ENCODE measurements around the gene MPL. TPM values are rescaled to one million over a fixed set of nuclear protein-coding genes. Genes with fewer than 3 reads are reported as not detected.

The MPL gene
- polyA plus RNA-seq, 3 donors from 2014 or later, result 0.57 TPM; not detected in 2

- Mint-ChIP-seq H3K27ac (peak overlapping the region in 1 of 6 donors; percentile 35), H3K4me1 (no peaks in the 10 kb centered on the region), H3K36me3 (peaks cover 0 to 3% (median 0%) of the 10 kb centered on the region in 3 donors), H3K27me3 (ENCODE audit: low read depth in 3 of 3) (peaks cover 0 to 3% (median 1%) of the 10 kb centered on the region in 3 donors), H3K4me3 (no peak overlapping the region), H3K9me3 (no peaks in the 10 kb centered on the region)
- DNase-seq, result no peak
These were observed 25.4 kb upstream of the MPL start for GRCh38 chr1:43312212-43312623.

- peak overlapping the region in 1 of 6 donors; percentile 35 for H3K27ac Mint-ChIP-seq
- no peaks in the 10 kb centered on the region for H3K4me1 Mint-ChIP-seq
- DNase-seq, result no peak
- no peak overlapping the region for H3K4me3 Mint-ChIP-seq
- peaks cover 0 to 3% (median 1%) of the 10 kb centered on the region in 3 donors for H3K27me3 Mint-ChIP-seq (ENCODE audit: low read depth in 3 of 3)
- peaks cover 0 to 3% (median 0%) of the 10 kb centered on the region in 3 donors for H3K36me3 Mint-ChIP-seq
- no peaks in the 10 kb centered on the region for H3K9me3 Mint-ChIP-seq
These were observed 24.7 kb upstream of the MPL start for GRCh38 chr1:43312663-43313515.

- H3K4me1 Mint-ChIP-seq, result no peaks in the 10 kb centered on the region
- DNase-seq, result no peak
- no peaks in the 10 kb centered on the region for H3K9me3 Mint-ChIP-seq
- peaks cover 0 to 3% (median 0%) of the 10 kb centered on the region in 3 donors for H3K36me3 Mint-ChIP-seq
- peak overlapping the region in 1 of 6 donors; percentile 24 for H3K27ac Mint-ChIP-seq
- H3K27me3 Mint-ChIP-seq (ENCODE audit: low read depth in 3 of 3), result peaks cover 0 to 3% (median 1%) of the 10 kb centered on the region in 3 donors
- no peak overlapping the region for H3K4me3 Mint-ChIP-seq
These were observed 23.8 kb upstream of the MPL start for GRCh38 chr1:43313771-43314170.

GRCh38 chr1:43314233-43314632 is 23.4 kb upstream of the MPL start:
- no peak for DNase-seq
- peaks cover 0 to 3% (median 0%) of the 10 kb centered on the region in 3 donors for H3K36me3 Mint-ChIP-seq

GRCh38 chr1:43315481-43315880 is 22.1 kb upstream of the MPL start:
- Mint-ChIP-seq H3K36me3 (peaks cover 0 to 5% (median 0%) of the 10 kb centered on the region in 3 donors), H3K27me3 (ENCODE audit: low read depth in 3 of 3) (peaks cover 0 to 5% (median 1%) of the 10 kb centered on the region in 3 donors), H3K27ac (peak overlapping the region in 1 of 6 donors; percentile 40), H3K4me3 (no peak overlapping the region), H3K9me3 (no peaks in the 10 kb centered on the region), H3K4me1 (no peaks in the 10 kb centered on the region)
- DNase-seq, result no peak

More at GRCh38 chr1:43314233-43314632, 23.4 kb upstream of the MPL start:
- H3K4me1 Mint-ChIP-seq, result no peaks in the 10 kb centered on the region
- H3K27me3 Mint-ChIP-seq (ENCODE audit: low read depth in 3 of 3), result peaks cover 0 to 3% (median 1%) of the 10 kb centered on the region in 3 donors
- H3K9me3 Mint-ChIP-seq, result no peaks in the 10 kb centered on the region
- H3K27ac Mint-ChIP-seq, result no peak overlapping the region
- H3K4me3 Mint-ChIP-seq, result no peak overlapping the region

GRCh38 chr1:43315963-43316737 is 21.5 kb upstream of the MPL start:
- Mint-ChIP-seq H3K27me3 (ENCODE audit: low read depth in 3 of 3) (peaks cover 0 to 5% (median 1%) of the 10 kb centered on the region in 3 donors), H3K9me3 (no peaks in the 10 kb centered on the region), H3K27ac (no peak overlapping the region), H3K4me3 (no peak overlapping the region), H3K36me3 (peaks cover 0 to 5% (median 0%) of the 10 kb centered on the region in 3 donors), H3K4me1 (no peaks in the 10 kb centered on the region)
- no peak for DNase-seq

GRCh38 chr1:43316738-43317520 is 20.7 kb upstream of the MPL start:
- Mint-ChIP-seq H3K36me3 (peaks cover 0 to 5% (median 0%) of the 10 kb centered on the region in 3 donors), H3K4me1 (no peaks in the 10 kb centered on the region), H3K9me3 (no peaks in the 10 kb centered on the region), H3K27ac (no peak overlapping the region), H3K27me3 (ENCODE audit: low read depth in 3 of 3) (peaks cover 0 to 5% (median 1%) of the 10 kb centered on the region in 3 donors), H3K4me3 (no peak overlapping the region)
- DNase-seq, result no peak

GRCh38 chr1:43317817-43318471 is 19.7 kb upstream of the MPL start:
- no peak overlapping the region for H3K27ac Mint-ChIP-seq
- DNase-seq, result no peak
- peaks cover 0 to 5% (median 1%) of the 10 kb centered on the region in 3 donors for H3K27me3 Mint-ChIP-seq (ENCODE audit: low read depth in 3 of 3)
- H3K36me3 Mint-ChIP-seq, result peaks cover 0 to 2% (median 0%) of the 10 kb centered on the region in 3 donors
- H3K9me3 Mint-ChIP-seq, result no peaks in the 10 kb centered on the region
- H3K4me3 Mint-ChIP-seq, result no peak overlapping the region
- no peaks in the 10 kb centered on the region for H3K4me1 Mint-ChIP-seq

- H3K4me1 Mint-ChIP-seq, result no peaks in the 10 kb centered on the region
- no peak overlapping the region for H3K27ac Mint-ChIP-seq
- no peak overlapping the region for H3K4me3 Mint-ChIP-seq
- no peaks in the 10 kb centered on the region for H3K9me3 Mint-ChIP-seq
- peaks cover 0 to 5% (median 0%) of the 10 kb centered on the region in 3 donors for H3K27me3 Mint-ChIP-seq (ENCODE audit: low read depth in 3 of 3)
- DNase-seq, result no peak
- H3K36me3 Mint-ChIP-seq, result peaks cover 0 to 2% (median 0%) of the 10 kb centered on the region in 3 donors
These were observed 18.8 kb upstream of the MPL start for GRCh38 chr1:43318831-43319230.

- Mint-ChIP-seq H3K27me3 (ENCODE audit: low read depth in 3 of 3) (peaks cover 0 to 5% (median 0%) of the 10 kb centered on the region in 3 donors), H3K9me3 (peaks cover 0 to 3% (median under 1%) of the 10 kb centered on the region in 6 donors), H3K4me3 (no peak overlapping the region), H3K27ac (no peak overlapping the region), H3K4me1 (peaks cover 0 to under 1% of the 10 kb centered on the region in 2 donors), H3K36me3 (peaks cover 2 to 5% (median 2%) of the 10 kb centered on the region in 3 donors)
- no peak for DNase-seq
These were observed 18.3 kb upstream of the MPL start for GRCh38 chr1:43319288-43319687.

- peaks cover 7 to 10% (median 7%) of the 10 kb centered on the region in 3 donors for H3K36me3 Mint-ChIP-seq
- no peak overlapping the region for H3K4me3 Mint-ChIP-seq
- H3K27ac Mint-ChIP-seq, result no peak overlapping the region
- DNase-seq, result no peak
- peaks cover 0 to 5% (median 0%) of the 10 kb centered on the region in 3 donors for H3K27me3 Mint-ChIP-seq (ENCODE audit: low read depth in 3 of 3)
- peaks cover 0 to 5% of the 10 kb centered on the region in 2 donors for H3K4me1 Mint-ChIP-seq
- peaks cover under 1 to 7% (median 4%) of the 10 kb centered on the region in 6 donors for H3K9me3 Mint-ChIP-seq
These were observed 17.9 kb upstream of the MPL start for GRCh38 chr1:43319766-43320165.

- peaks cover 16 to 20% (median 16%) of the 10 kb centered on the region in 3 donors for H3K36me3 Mint-ChIP-seq
- no peak overlapping the region for H3K27ac Mint-ChIP-seq
- peaks cover 6 to 18% (median 15%) of the 10 kb centered on the region in 6 donors for H3K9me3 Mint-ChIP-seq
- H3K27me3 Mint-ChIP-seq (ENCODE audit: low read depth in 3 of 3), result peaks cover 0 to 4% (median 0%) of the 10 kb centered on the region in 3 donors
- peaks cover 0 to 7% of the 10 kb centered on the region in 2 donors for H3K4me1 Mint-ChIP-seq
- no peak for DNase-seq
- no peak overlapping the region for H3K4me3 Mint-ChIP-seq
These were observed 16.2 kb upstream of the MPL start for GRCh38 chr1:43321331-43321891.

All from immature natural killer cell (primary cell).